Osteoblast (primary cell): ENCODE data around the gene CCDC184. TPM values are rescaled to one million over a fixed set of nuclear protein-coding genes. Genes with fewer than 3 reads are reported as not detected.

Experiments
- DNase-seq: peaks from one replicate; pipeline ENCODE4 v3.0.0; 2011; ENCODE audit warnings: low spot score, mixed read lengths; ENCODE audit not compliant: insufficient read length; ENCODE audit errors: missing footprints
- H2AFZ ChIP-seq: 2 replicates; pipeline ENCODE4 v1.6.0; 2011; ENCODE audit warnings: mild to moderate bottlenecking, low read length
- H3K27ac ChIP-seq: 2 replicates; pipeline ENCODE4 v1.5.1; 2011; ENCODE audit warnings: mild to moderate bottlenecking, low read depth, low read length, moderate library complexity
- H3K27me3 ChIP-seq: 2 replicates; pipeline ENCODE4 v1.6.0; 2012; ENCODE audit warnings: mild to moderate bottlenecking, control low read depth, inconsistent platforms, low read length, moderate library complexity; ENCODE audit not compliant: insufficient read depth
- H3K36me3 ChIP-seq: 2 replicates; pipeline ENCODE4 v1.5.1; 2011; ENCODE audit warnings: mild to moderate bottlenecking, low read length, control low read depth, moderate library complexity; ENCODE audit not compliant: insufficient read depth
- H3K4me1 ChIP-seq: 2 replicates; pipeline ENCODE4 v1.5.1; 2011; ENCODE audit warnings: mild to moderate bottlenecking, low read length, control low read depth, moderate library complexity; ENCODE audit not compliant: insufficient read depth
- H3K4me2 ChIP-seq: 2 replicates; pipeline ENCODE4 v1.6.0; 2011; ENCODE audit warnings: mild to moderate bottlenecking, low read length; ENCODE audit not compliant: insufficient read depth
- H3K4me3 ChIP-seq: fragments of 200-600 bp; sonication (generic); 3 replicates; pipeline ENCODE4 v1.5.1; 2012; ENCODE audit warnings: mild to moderate bottlenecking, low read length, inconsistent platforms; ENCODE audit not compliant: insufficient read depth
- H3K79me2 ChIP-seq: 2 replicates; pipeline ENCODE4 v1.6.0; 2012; ENCODE audit warnings: mild to moderate bottlenecking, low read length, control low read depth, inconsistent platforms; ENCODE audit not compliant: insufficient read depth
- H3K9me3 ChIP-seq: 2 replicates; pipeline ENCODE4 v1.5.1; 2011; ENCODE audit warnings: low read depth, low read length, control low read depth
- H4K20me1 ChIP-seq: 2 replicates; pipeline ENCODE4 v1.6.0; 2012; ENCODE audit warnings: mild to moderate bottlenecking, low read length, control low read depth; ENCODE audit not compliant: insufficient read depth
- CTCF ChIP-seq: IDR thresholded peaks from 2 replicates; pipeline ENCODE4 v1.5.1; 2011; ENCODE audit warnings: mild to moderate bottlenecking, low read depth, low read length, moderate library complexity; ENCODE audit errors: extremely low read depth
- total RNA-seq: library from RNA; depleted of rRNA; stranded (reverse); fragments of >200 nt; gene quantifications from 2 replicates; pipeline ENCODE4 v1.2.3, GENCODE V29; 2012

CCDC184 gene
- total RNA-seq, 1 donor, result under 0.01 TPM

GRCh38 chr12:48194799-48195201, 11.4 kb downstream of the CCDC184 start:
- Histone ChIP-seq H2AFZ (no peak overlapping the region), H4K20me1 (no peaks in the 10 kb centered on the region), H3K27me3 (peaks cover 30% of the 10 kb centered on the region), H3K27ac (no peak overlapping the region), H3K36me3 (no peaks in the 10 kb centered on the region), H3K4me3 (no peak overlapping the region), H3K79me2 (no peaks in the 10 kb centered on the region), H3K4me1 (peaks cover 26% of the 10 kb centered on the region), H3K9me3 (no peaks in the 10 kb centered on the region), H3K4me2 (peak overlapping the region; percentile 10)
- DNase-seq, result no peak
- no peak for TF ChIP-seq CTCF

DNA sequence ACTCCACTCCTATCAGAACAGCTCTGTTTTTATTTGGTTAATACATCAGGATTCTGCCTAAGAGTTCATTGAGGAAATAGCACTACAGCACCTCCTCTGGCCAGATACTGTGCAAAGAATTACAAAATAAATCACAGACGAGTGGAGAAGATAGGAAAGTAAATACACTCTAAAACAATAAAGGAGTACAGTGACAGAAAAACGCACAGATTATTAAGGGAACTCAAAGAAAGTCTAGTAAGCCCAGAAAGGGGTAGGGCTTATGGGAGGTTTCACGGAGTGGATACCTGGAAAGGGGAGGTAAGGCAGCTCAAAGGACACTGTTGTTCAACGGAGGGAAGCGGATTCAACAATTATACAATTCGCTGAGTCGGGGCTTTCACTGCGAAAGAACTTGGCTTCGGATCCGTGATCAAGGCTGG, 14.1 kb downstream of the CCDC184 start:
- TF ChIP-seq CTCF, result peak; percentile 58
- peak overlapping the region; percentile 100 for H2AFZ ChIP-seq
- peak overlapping the region; percentile 42 for H3K27ac ChIP-seq
- no peaks in the 10 kb centered on the region for H3K79me2 ChIP-seq
- peaks cover 12% of the 10 kb centered on the region for H3K27me3 ChIP-seq
- peaks cover 26% of the 10 kb centered on the region for H3K4me1 ChIP-seq
- no peaks in the 10 kb centered on the region for H4K20me1 ChIP-seq
- no peak for DNase-seq
- no peaks in the 10 kb centered on the region for H3K9me3 ChIP-seq
- H3K36me3 ChIP-seq, result no peaks in the 10 kb centered on the region
- peak overlapping the region; percentile 95 for H3K4me2 ChIP-seq
- peak overlapping the region; percentile 95 for H3K4me3 ChIP-seq

DNA sequence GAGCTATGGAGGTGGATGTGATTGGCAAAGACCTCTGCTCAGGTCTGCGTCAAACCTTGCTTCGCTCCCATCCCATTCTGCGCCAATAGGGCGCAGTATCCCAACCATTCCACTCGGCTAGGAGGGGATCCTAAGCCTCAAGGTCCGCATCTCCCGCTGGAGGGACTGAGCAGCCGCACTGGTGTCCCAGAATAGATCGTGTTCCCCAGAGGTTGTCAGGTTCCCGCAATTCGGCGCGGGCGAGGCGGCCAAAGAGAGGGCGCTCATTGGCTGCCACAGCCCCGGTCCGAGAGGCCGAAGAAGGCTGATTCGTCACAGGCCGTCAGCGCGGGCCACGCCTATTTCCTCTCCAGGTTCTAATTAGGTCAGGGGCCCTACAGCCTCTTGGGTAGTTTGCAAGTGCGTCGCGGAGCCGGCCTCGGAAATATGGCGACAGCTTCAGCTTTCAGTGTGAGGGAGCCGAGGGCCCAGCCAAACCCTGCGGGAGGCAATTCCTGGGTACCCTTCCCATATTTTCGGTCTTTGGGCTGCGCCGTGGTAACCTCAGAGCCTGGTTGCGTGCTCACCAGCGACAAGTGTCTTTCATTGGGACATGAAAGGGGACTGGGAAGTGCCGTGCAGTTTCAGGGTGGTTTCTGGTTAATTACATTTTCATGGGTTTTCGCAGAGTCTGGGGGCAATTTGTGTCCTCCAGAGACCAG, 14.7 kb downstream of the CCDC184 start:
- no peak for TF ChIP-seq CTCF
- Histone ChIP-seq H3K9me3 (peaks cover 3% of the 10 kb centered on the region), H3K27me3 (peaks cover 12% of the 10 kb centered on the region), H3K4me2 (peak overlapping the region; percentile 95), H3K36me3 (no peaks in the 10 kb centered on the region), H3K79me2 (no peaks in the 10 kb centered on the region), H3K4me3 (peak overlapping the region; percentile 95), H2AFZ (peak overlapping the region; percentile 100), H4K20me1 (no peaks in the 10 kb centered on the region), H3K27ac (peak overlapping the region; percentile 94), H3K4me1 (peaks cover 26% of the 10 kb centered on the region)
- DNase-seq, result peak; percentile 96

DNA sequence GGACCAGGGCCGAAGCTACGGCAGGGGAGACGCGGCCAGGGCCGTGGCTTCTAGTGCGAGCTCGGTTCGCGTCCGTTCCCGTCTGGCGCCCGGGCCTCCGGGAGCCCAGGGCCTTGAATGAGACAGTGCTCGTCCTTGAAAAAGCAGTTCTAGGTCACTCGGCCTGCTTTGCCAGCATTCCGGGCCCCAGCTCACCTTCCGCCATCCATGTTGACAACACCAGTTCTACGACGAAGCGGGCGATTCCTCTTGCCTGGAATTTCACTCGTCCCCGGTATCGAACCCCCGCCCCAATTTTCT, 15.2 kb downstream of the CCDC184 start:
- no peak for TF ChIP-seq CTCF
- peak overlapping the region; percentile 94 for H3K27ac ChIP-seq
- H3K9me3 ChIP-seq, result peaks cover 3% of the 10 kb centered on the region
- peak overlapping the region; percentile 95 for H3K4me2 ChIP-seq
- H4K20me1 ChIP-seq, result no peaks in the 10 kb centered on the region
- peaks cover 26% of the 10 kb centered on the region for H3K4me1 ChIP-seq
- H3K79me2 ChIP-seq, result no peaks in the 10 kb centered on the region
- no peaks in the 10 kb centered on the region for H3K36me3 ChIP-seq
- peak overlapping the region; percentile 95 for H3K4me3 ChIP-seq
- H2AFZ ChIP-seq, result peak overlapping the region; percentile 100
- peaks cover 9% of the 10 kb centered on the region for H3K27me3 ChIP-seq
- DNase-seq, result no peak
